ENCODE results near the gene AKR1C8.

Gene AKR1C8

DNA sequence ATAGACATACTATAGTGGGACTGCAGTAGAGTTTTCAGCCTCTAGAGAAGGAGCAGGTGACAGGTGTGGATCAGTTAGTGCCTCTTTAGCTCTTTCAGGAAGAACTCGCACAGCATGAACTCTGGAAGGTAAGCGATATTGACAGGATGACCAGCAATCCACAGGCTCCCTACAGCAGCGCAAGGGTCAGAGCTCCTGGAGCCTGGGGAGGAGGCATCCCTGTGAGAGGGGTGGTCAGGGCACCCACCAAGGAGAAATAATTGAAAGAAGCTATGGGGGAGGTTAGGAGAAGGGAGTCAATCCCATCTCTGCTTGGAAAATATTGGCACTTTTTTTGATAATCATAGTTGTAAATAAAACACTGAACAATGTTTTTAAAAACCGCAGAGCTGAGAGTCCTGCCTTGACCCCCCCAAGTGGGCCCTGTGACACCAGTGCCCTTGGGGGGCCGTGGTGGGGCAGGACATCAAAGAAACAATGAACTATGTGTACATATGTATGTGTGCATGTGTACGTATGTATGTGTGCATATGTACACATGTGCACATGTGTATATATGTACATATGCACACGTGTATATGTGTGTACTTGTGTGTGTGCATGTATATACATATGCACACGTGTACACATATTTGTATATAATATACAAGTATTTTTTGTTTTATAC is 77.0 kb downstream of the AKR1C8 start:
- DNase-seq (ENCODE audit: low read depth) = no peak

DNA sequence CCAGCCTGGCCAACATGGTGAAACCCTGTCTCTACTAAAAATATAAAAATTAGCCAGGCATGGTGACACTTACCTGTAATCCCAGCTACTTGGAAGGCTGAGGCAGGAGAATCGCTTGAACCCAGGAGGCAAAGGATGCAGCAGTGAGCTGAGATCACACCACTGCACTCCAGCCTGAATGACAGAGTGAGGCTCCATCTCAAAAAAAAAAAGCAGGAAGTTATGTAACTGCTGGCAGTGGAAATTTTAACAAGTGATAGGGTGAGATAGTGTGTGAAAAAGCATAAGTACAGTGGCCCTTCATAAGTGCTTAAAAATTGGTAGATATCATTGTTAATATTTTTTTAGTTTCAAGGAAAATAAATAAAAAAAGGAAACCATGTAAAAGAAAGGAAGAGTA is 78.4 kb downstream of the AKR1C8 start:
- no peak for DNase-seq (ENCODE audit: low read depth)

DNA sequence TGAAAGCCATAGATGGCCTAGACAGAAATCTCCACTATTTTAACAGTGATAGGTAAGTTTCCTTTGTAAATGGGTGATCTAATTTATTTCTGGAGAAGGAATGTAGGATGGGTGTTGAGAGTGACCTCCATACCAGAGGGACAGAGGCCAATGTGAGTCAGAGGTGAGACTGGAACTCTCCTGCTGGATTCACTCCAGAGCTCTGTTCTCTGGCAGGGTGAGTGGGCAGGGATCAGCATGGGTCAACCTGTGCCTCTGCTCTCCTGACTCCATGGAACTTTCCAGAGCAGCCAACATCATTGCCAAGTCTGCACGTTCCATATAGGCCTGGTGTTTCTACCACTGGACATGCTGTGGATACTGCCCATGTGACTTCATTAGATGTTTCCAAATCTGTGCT is 79.3 kb downstream of the AKR1C8 start:
- DNase-seq (ENCODE audit: low read depth) = no peak

Measured in stimulated activated CD8-positive, alpha-beta memory T cell treated with anti-CD3 and anti-CD28 coated beads, Interleukin-7, amount 100 ng/mL, for 24 hours (primary cell).